Bronchial epithelial cell (primary cell): ENCODE results near the gene THBS4. TPM values are rescaled to one million over a fixed set of nuclear protein-coding genes. Genes with fewer than 3 reads are reported as not detected.

Experiments
- DNase-seq: peaks from one replicate; pipeline ENCODE4 v3.0.0-alpha.2; 2010; ENCODE audit warnings: low read depth
- FAIRE-seq: peaks from 2 replicates; lab custom pipeline; 2011; peaks lifted over from hg19 to GRCh38; lab: Jason Lieb, UNC
- H3K27me3 ChIP-seq: 2 replicates; pipeline ENCODE4 v1.5.1; 2011; ENCODE audit warnings: low read length; ENCODE audit not compliant: control insufficient read depth, insufficient read depth
- H3K36me3 ChIP-seq: 2 replicates; pipeline ENCODE4 v1.5.1; 2011; ENCODE audit warnings: low read length; ENCODE audit not compliant: control insufficient read depth, insufficient read depth
- H3K4me3 ChIP-seq: 2 replicates; pipeline ENCODE4 v1.5.1; 2011; ENCODE audit warnings: mild to moderate bottlenecking, low read depth, low read length, control low read depth
- CTCF ChIP-seq: IDR thresholded peaks from 2 replicates; pipeline ENCODE4 v1.5.1; 2011; ENCODE audit warnings: mild to moderate bottlenecking, moderate library complexity, low read length, control low read depth, inconsistent platforms; ENCODE audit not compliant: insufficient read depth, severe bottlenecking
- total RNA-seq: library from RNA; depleted of rRNA; stranded (reverse); fragments of >200 nt; gene quantifications from 2 replicates; pipeline ENCODE4 v1.2.1, GENCODE V29; 2014

Gene THBS4
- total RNA-seq, 1 donor from 2014 or later: 0.26 TPM

- Histone ChIP-seq H3K27me3 (no peaks in the 10 kb centered on the region), H3K4me3 (no peak overlapping the region), H3K36me3 (no peaks in the 10 kb centered on the region)
- no peak for DNase-seq
- TF ChIP-seq CTCF: no peak
- FAIRE-seq: peak; percentile 72
Measured at GRCh38 chr5:80124121-80124918, 89.2 kb downstream of the THBS4 start.

- Histone ChIP-seq H3K4me3 (no peak overlapping the region), H3K27me3 (no peaks in the 10 kb centered on the region), H3K36me3 (no peaks in the 10 kb centered on the region)
- DNase-seq (no peak), FAIRE-seq (peak; percentile 55)
- TF ChIP-seq CTCF: no peak
Measured at GRCh38 chr5:80125022-80125961, 90.1 kb downstream of the THBS4 start.

- no peaks in the 10 kb centered on the region for H3K36me3 ChIP-seq
- H3K27me3 ChIP-seq: no peaks in the 10 kb centered on the region
- H3K4me3 ChIP-seq: no peak overlapping the region
- peak; percentile 58 for DNase-seq
- TF ChIP-seq CTCF: no peak
- no peak for FAIRE-seq
Measured at GRCh38 chr5:80125962-80126480, 90.9 kb downstream of the THBS4 start.

- Histone ChIP-seq H3K4me3 (no peak overlapping the region), H3K27me3 (no peaks in the 10 kb centered on the region), H3K36me3 (no peaks in the 10 kb centered on the region)
- DNase-seq: no peak
- FAIRE-seq: no peak
- TF ChIP-seq CTCF: no peak
Measured at GRCh38 chr5:80127116-80127552, 92.0 kb downstream of the THBS4 start.

- TF ChIP-seq CTCF: no peak
- FAIRE-seq (no peak), DNase-seq (no peak)
- Histone ChIP-seq H3K27me3 (no peaks in the 10 kb centered on the region), H3K4me3 (no peak overlapping the region), H3K36me3 (no peaks in the 10 kb centered on the region)
Measured at GRCh38 chr5:80128141-80128540, 93.0 kb downstream of the THBS4 start.
